Measurements from ENCODE around the gene BCL2L14.
"Not testable (repeated sequence)": the region's sequence is repeated elsewhere in the genome, so short reads cannot be mapped to it uniquely, and the experiment has no call there.

The BCL2L14 gene

DNA sequence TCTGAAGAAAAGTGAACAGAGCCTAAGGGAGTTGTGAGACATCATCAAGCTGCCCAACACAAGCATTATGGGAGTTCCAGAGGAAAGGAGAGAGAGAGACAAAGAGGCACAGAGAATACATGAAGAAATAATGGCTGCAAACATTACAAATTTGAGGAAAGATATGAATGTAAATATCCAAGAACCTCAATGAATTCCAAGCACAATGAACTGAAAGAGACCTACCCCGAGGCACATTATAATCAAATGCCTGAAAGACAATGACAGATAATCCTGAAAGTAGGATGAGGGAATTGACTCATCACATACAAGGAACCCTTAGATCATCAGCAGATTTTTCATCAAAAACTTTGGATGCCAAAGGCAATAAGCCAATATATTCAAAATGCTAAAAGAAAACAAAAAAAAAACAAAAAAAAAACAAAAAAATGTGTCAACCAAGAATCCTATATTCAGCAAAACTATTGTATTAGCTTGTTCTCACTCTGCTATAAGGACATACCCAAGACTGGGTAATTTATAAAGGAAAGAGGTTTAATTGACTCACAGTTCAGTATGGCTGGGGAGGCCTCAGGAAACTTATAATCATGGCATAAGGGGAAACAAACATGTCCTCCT, 37.8 kb downstream of the BCL2L14 start:
- DNase-seq (ENCODE audit: low spot score) = no peak

DNA sequence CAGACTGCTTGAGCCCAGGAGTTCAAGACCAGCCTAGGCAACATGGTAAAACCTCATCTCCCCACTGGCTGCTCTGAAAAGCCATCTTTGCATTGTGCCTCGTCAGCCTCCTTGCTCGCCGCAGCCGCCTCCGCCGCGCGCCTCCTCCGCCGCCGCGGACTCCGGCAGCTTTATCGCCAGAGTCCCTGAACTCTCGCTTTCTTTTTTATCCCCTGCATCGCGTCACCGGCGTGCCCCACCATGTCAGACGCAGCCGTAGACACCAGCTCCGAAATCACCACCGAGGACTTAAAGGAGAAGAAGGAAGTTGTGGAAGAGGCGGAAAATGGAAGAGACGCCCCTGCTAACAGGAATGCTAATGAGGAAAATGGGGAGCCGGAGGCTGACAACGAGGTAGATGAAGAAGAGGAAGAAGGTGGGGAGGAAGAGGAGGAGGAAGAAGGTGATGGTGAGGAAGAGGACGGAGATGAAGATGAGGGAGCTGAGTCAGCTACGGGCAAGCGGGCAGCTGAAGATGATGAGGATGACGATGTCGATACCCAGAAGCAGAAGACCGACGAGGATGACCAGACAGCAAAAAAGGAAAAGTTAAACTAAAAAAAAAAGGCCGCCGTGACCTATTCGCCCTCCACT, 40.3 kb downstream of the BCL2L14 start:
- DNase-seq (ENCODE audit: low spot score) = not testable (repeated sequence)

DNA sequence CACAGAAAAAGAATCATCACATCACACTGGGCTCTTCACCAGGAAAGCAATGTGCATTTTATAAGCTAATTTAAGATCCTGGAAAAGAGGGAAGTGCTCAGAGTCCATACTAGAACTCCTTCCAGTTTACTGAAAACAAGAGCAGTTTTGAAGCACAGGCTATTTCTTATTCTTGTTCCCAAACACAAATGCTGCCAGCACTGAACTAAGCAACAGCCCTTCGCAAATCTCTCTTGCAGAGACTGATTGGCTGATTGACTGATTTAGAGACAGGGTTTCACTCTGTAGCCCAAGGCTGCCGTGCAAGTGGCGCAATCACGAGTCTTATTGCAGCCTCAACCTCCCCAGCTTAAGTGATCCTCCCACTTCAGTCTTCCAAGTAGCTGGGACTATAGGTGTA, 44.8 kb downstream of the BCL2L14 start:
- DNase-seq (ENCODE audit: low spot score) = no peak

DNA sequence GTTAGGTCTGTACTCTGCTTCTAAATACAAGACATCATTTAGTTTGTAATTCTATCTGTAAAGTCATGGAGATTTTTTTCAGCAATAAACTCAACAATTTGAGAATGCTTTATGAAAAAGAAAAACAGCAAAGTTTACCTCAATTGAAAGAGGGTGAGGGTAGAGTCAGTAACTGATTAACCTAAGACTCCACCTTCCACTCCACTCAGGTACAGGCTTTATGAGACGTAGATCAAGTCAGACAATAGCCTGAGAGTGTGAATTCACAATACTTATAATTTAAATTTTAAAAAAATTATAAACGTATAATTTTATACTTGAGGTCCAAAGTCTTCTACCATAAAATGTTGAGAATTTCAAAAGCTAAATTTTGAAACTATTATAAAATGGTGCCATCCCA, 45.9 kb downstream of the BCL2L14 start:
- no peak for DNase-seq (ENCODE audit: low spot score)

DNA sequence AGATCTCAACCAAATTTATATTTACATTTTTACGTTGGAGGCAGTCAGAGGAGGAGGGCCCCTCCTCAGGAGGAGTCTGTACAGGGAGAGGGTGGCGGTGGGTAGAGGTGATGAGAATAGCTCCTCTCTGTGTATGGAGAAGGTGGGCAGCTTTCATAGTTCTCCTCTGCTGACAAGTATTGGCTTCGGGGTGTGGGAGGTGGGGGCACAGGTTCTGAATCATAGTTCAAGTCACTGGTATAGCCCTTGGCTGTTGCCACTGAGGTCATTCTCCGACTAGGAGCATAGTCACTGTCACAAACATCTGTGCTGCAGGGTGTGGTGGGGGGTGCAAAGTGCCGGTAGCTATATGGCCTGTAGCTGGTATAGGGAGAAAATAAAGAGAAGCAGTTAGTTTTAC, 50.3 kb downstream of the BCL2L14 start:
- DNase-seq (ENCODE audit: low spot score) = no peak

DNA sequence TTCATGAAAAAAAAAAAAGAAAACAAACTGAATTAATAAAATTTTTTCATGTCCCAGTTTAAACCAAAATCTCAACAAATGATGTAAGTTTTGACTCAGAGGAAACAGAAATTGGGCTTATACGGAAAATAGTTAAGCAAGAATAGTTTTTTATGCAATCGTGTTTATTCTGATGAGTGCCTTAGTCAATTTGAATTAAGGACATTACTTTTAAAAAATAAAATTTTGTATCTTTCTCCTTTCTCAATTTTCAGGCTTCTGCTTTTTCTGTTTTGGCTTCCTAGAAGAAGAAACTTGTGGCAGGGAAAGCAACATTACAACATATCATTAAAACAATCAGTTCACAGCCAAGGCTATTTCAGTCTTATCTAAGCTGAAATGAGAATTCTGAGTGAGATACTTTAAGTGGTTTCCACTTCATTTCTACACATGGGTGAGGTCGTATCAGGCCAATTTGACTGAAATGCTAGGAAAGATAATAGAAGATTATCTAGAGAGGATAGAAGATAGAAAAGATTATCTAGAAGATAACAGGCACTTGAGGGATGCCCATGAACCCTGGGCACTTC, 52.4 kb downstream of the BCL2L14 start:
- no peak for DNase-seq (ENCODE audit: low spot score)

DNA sequence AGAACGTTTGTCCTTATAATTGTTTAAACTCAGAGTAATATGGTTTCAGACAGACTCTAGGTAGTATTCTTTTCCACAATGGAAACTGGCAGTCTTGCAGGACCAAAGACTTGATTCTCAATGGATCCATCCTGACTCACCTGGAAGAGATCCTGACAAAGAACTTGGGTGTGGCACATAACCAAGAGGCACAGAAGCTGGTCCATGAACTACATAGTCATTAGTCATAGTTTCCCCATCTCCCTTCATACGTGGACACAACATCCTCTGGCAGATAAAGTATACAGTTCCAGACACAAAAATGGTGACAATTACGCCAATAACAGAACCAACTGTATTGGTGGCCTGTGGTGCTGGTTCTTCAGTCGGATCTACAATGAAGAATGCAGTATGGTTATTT, 55.8 kb downstream of the BCL2L14 start:
- no peak for DNase-seq (ENCODE audit: low spot score)

DNA sequence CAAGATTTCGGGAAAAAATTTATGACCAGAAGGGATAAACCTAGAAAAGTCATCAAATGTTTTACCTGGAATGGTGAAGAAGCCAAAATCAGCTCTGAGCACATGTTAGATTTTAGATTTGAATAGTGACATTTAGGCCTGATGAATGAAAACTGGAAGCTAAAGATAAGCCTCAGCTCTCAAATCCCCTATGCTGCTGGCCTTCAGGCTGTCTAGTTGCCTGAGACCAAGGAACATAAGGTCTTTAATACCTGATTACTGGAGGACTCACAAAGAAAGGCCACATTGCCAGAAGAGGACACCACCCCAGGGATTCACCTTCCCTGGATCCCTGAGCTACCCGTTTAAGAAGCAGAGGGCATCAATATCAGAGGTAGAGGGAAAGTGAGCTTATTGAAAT, 56.6 kb downstream of the BCL2L14 start:
- no peak for DNase-seq (ENCODE audit: low spot score)

DNA sequence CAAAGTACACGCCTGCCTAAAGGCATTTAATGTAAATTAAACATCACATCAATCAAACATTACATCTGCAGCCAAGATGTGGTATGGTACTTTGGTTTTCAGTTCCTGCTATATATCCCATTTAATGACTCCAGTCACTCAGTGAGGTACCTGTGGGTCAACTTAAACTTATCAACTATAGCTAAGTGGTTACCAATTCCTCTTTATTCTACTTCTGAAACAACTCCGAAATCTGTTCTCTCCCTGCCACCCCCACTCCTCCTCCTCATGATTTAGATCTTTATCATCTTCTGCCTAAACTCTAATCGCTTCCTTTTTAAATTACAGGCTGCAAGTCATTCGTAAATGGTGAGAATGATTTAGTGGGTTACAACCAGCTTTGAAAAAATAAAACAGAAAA, 57.9 kb downstream of the BCL2L14 start:
- DNase-seq (ENCODE audit: low spot score) = no peak

DNA sequence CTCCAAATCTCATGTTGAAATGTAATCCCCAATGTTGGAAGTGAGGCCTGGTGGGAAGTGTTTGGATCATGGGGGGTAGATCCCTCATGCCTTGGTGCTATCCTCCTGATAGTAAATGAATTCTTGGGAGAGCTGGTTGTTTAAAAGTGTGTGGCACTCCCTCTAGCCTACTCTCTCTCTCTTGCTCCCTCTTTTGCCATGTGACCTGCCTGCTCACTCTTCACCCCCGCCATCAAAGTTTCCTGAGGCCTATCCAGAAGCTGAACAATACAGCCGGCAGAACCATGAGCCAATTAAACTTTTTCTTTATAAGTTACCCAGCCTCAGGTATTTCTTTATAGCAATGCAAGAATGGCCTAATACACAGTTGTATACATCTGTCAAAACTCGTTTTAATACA, 62.5 kb downstream of the BCL2L14 start:
- DNase-seq (ENCODE audit: low spot score) = no peak

DNA sequence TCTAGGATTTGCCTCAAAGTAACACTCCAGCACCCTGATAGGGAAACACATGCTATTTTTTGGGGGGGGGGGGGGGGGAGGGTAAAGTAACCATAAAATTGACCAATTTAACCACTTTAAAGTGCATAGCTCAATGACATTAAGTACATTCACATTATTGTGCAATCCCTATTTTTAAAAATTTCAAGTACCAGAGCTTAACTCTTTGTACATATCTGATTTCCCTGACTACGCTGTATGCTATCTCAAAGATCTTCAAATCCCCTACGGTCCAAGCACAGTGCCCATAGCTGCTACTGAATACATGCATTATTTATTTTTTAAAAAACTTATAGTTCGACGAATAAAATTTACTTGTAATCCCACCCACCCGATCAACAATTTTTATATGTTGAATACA, 63.0 kb downstream of the BCL2L14 start:
- DNase-seq (ENCODE audit: low spot score) = no peak

DNA sequence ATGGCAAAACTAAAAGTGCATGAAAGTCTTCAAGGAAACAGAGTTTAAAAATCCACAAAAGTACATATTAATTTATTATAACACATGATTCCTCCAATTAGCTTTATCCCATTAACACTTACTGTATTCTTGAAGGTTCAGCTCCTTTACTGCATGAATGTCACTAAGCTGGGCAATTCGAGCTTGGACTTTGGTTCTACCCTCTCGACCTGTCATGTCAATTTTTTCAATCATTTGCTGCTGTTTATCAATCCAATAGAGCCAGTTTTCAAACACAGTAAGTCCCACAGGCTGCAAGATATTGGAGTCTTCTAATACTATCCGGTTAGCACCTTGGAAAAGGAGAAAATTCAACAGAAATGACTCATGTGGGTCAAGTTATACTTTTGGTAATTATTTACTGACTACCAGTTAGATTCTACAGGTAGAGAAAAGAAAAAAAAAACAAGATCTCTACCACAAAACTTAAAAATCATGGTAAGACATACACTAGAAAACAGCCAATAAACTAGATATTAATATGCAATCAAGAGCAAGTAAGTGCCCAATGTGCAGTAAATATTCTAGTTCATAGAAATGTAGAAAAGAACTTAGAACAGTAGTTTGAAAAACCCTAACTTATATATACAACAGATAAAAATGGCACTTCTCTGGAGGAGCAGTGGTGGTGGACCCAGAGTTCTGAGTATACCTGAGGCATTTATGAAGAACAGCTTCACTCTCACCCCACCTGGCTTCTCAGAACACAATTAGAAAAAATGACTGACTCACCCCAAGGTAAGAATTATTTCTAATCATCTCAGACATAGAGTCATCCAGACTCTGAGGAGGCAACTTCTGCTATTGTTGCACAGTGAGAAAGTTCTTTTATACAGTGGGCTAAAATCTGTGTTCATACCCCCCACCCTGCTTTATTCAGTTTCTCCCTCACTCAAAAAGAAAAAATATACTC, 67.7 kb downstream of the BCL2L14 start:
- no peak for DNase-seq (ENCODE audit: low spot score)

DNA sequence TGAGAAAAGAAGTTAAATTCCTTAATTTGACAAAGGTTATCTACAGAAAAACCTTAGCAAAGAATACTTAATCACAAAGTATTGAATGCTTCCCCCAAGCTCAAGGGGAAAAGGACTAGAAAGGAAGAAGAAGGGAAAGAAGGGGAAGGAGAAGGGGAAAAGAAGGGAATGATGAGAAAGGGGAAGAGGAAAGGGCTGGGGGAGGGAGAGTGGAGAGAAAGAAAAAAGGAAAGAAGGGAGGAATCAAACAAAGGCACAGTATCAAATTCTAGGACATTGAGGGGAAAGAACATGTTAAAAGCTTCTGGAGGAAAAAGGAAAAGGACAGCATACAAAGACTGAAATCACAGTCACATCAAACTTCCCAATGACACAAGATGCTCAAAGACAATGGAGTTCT, 70.3 kb downstream of the BCL2L14 start:
- no peak for DNase-seq (ENCODE audit: low spot score)

DNA sequence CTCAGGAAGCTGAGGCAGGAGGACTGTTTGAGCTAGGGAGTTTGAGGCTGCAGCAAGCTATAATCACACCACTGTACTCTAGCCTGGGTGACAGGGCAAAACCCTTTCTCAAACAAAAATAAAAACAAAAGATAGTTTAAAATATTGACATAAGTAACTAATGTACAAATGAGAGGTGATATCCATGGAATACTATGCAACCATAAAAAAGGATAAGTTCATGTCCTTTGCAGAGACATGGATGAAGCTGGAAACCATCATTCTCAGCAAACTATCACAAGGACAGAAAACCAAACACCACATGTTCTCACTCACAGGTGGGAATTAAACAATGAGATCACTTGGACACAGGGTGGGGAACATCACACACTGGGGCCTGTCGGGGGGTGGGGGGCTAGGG, 73.8 kb downstream of the BCL2L14 start:
- not testable (repeated sequence) for DNase-seq (ENCODE audit: low spot score)

DNA sequence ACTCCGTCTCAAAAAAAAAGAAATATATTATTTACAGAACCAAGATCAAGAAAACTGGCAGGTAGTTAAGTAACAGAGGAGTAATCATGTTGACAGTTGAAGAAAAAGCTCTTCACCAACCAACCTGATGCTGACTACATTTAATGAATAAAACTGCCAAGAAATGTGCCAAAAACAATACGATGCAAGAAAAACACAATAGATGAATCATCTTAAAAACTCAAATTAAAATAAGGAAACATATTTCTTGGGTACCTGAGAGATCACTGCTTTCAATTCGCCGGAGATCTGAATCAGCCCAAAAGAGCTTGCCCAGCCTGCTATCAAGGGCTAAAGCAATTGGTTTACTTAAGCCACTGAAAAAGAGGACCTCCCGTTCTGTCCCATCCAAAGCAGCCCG, 76.4 kb downstream of the BCL2L14 start:
- no peak for DNase-seq (ENCODE audit: low spot score)
